ENCODE results near the gene KIAA0408.

KIAA0408 gene

GRCh38 chr6:127486934-127487333, 27.7 kb upstream of the KIAA0408 start:
- DNase-seq (ENCODE audit: low read depth in 2 of 2): no peak
- H3K4me3 ChIP-seq (replicated peaks in 1 of 2; ENCODE audit: low read depth in 2 of 2, low read length in 2 of 2): no peak overlapping the region

GRCh38 chr6:127484212-127484863, 25.1 kb upstream of the KIAA0408 start:
- TF ChIP-seq CTCF (IDR thresholded peaks at IDR 0.05; ENCODE audit: low read depth, low read length): no peak
- peak overlapping the region in 1 of 2 donors; percentile 8 for H3K4me3 ChIP-seq (replicated peaks in 1 of 2; ENCODE audit: low read depth in 2 of 2, low read length in 2 of 2)
- peak; percentile 37 to 80 for DNase-seq (ENCODE audit: low read depth in 2 of 2)

More at GRCh38 chr6:127486934-127487333, 27.7 kb upstream of the KIAA0408 start:
- TF ChIP-seq CTCF (IDR thresholded peaks at IDR 0.05; ENCODE audit: low read depth, low read length): no peak

GRCh38 chr6:127483399-127484055, 24.3 kb upstream of the KIAA0408 start:
- H3K4me3 ChIP-seq (replicated peaks in 1 of 2; ENCODE audit: low read depth in 2 of 2, low read length in 2 of 2): no peak overlapping the region
- TF ChIP-seq CTCF (IDR thresholded peaks at IDR 0.05; ENCODE audit: low read depth, low read length): no peak
- no peak for DNase-seq (ENCODE audit: low read depth in 2 of 2)

GRCh38 chr6:127482325-127482724, 23.1 kb upstream of the KIAA0408 start:
- no peak overlapping the region for H3K4me3 ChIP-seq (replicated peaks in 1 of 2; ENCODE audit: low read depth in 2 of 2, low read length in 2 of 2)
- DNase-seq (ENCODE audit: low read depth in 2 of 2): no peak
- TF ChIP-seq CTCF (IDR thresholded peaks at IDR 0.05; ENCODE audit: low read depth, low read length): no peak

GRCh38 chr6:127481628-127482027, 22.4 kb upstream of the KIAA0408 start:
- TF ChIP-seq CTCF (IDR thresholded peaks at IDR 0.05; ENCODE audit: low read depth, low read length): no peak
- H3K4me3 ChIP-seq (replicated peaks in 1 of 2; ENCODE audit: low read depth in 2 of 2, low read length in 2 of 2): no peak overlapping the region
- peak; percentile 48 to 62 for DNase-seq (ENCODE audit: low read depth in 2 of 2)

GRCh38 chr6:127481111-127481510, 21.9 kb upstream of the KIAA0408 start:
- no peak for TF ChIP-seq CTCF (IDR thresholded peaks at IDR 0.05; ENCODE audit: low read depth, low read length)
- H3K4me3 ChIP-seq (replicated peaks in 1 of 2; ENCODE audit: low read depth in 2 of 2, low read length in 2 of 2): no peak overlapping the region
- no peak for DNase-seq (ENCODE audit: low read depth in 2 of 2)
